IMR-90 (cell line): ENCODE data around the gene RNGTT. TPM values are rescaled to one million over a fixed set of nuclear protein-coding genes. Genes with fewer than 3 reads are reported as not detected.

Experiments
- ATAC-seq: fragments of 200-7000 bp; cut with Tn5 transposase; 2 replicates; pipeline ENCODE4 v1.9.1; 2020; ENCODE audit warnings: low read depth, mild to moderate bottlenecking, moderate library complexity
- BruUV-seq: library from RNA; stranded (reverse); fragments of 400-500 nt; replicated peaks from 2 replicates; lab custom pipeline; 2021; lab: Mats Ljungman, UMichigan
- CTCF ChIA-PET: fragments of 300-600 bp; formaldehyde crosslinking; extraction: SDS; loops from one replicate; lab custom pipeline; 2021; ENCODE audit warnings: antibody characterized with exemption; lab: Yijun Ruan, JAX
- POLR2A ChIA-PET: fragments of 300-600 bp; sonication (Branson Sonifier 250); formaldehyde crosslinking; loops from one replicate; lab custom pipeline; 2022; ENCODE audit warnings: antibody characterized with exemption; ENCODE audit not compliant: unreplicated experiment; lab: Charles Lee
- DNase-seq: peaks from one replicate; pipeline ENCODE4 v3.0.0; 2013
- H2AFZ ChIP-seq: replicated peaks from 2 replicates; pipeline ENCODE3; 2013; ENCODE audit warnings: low read length, mild to moderate bottlenecking; ENCODE audit not compliant: poor library complexity
- H2AK5ac ChIP-seq: 2 replicates; pipeline ENCODE4 v1.6.1; 2013; ENCODE audit warnings: low read depth, low read length, inconsistent platforms
- H2AK9ac ChIP-seq: replicated peaks from 2 replicates; pipeline ENCODE3; 2013; ENCODE audit warnings: mild to moderate bottlenecking, low read depth, low read length, moderate library complexity; ENCODE audit not compliant: poor library complexity
- H2BK120ac ChIP-seq: 2 replicates; pipeline ENCODE4 v1.6.1; 2013; ENCODE audit warnings: low read depth, low read length, inconsistent platforms
- H2BK15ac ChIP-seq: 3 replicates; pipeline ENCODE4 v1.6.1; 2013; ENCODE audit warnings: low read depth, low read length, inconsistent platforms
- H2BK20ac ChIP-seq: 2 replicates; pipeline ENCODE4 v1.6.1; 2013; ENCODE audit warnings: low read depth, mild to moderate bottlenecking, inconsistent platforms, low read length, moderate library complexity
- H2BK5ac ChIP-seq: 2 replicates; pipeline ENCODE4 v1.6.1; 2013; ENCODE audit warnings: mild to moderate bottlenecking, low read depth, low read length, inconsistent platforms; ENCODE audit not compliant: poor library complexity, severe bottlenecking
- H3K14ac ChIP-seq: replicated peaks from 2 replicates; pipeline ENCODE4 v1.6.1; 2013; ENCODE audit warnings: low read depth, low read length, inconsistent platforms
- H3K18ac ChIP-seq: 2 replicates; pipeline ENCODE4 v1.6.1; 2013; ENCODE audit warnings: low read depth, low read length, control low read depth
- H3K23ac ChIP-seq: 2 replicates; pipeline ENCODE4 v1.6.1; 2013; ENCODE audit warnings: low read depth, low read length, inconsistent platforms
- H3K27ac ChIP-seq: 2 replicates; pipeline ENCODE4 v1.5.1; 2013; ENCODE audit warnings: mild to moderate bottlenecking, control low read depth, low read length; ENCODE audit not compliant: insufficient read depth
- H3K27me3 ChIP-seq: 2 replicates; pipeline ENCODE4 v1.6.1; 2013; ENCODE audit warnings: low read length; ENCODE audit not compliant: control insufficient read depth, insufficient read depth
- H3K36me3 ChIP-seq: 2 replicates; pipeline ENCODE4 v1.6.1; 2013; ENCODE audit warnings: low read length, mixed read lengths; ENCODE audit not compliant: control insufficient read depth, insufficient read depth
- H3K4ac ChIP-seq: 2 replicates; pipeline ENCODE4 v1.6.1; 2013; ENCODE audit warnings: low read depth, low read length, inconsistent platforms
- H3K4me1 ChIP-seq: 2 replicates; pipeline ENCODE4 v1.6.1; 2013; ENCODE audit warnings: low read length, mixed read lengths; ENCODE audit not compliant: control insufficient read depth, insufficient read depth
- H3K4me2 ChIP-seq: 2 replicates; pipeline ENCODE4 v1.6.1; 2013; ENCODE audit warnings: low read depth, mild to moderate bottlenecking, control low read depth, low read length, moderate library complexity
- H3K4me3 ChIP-seq: 2 replicates; pipeline ENCODE4 v1.5.1; 2013; ENCODE audit warnings: low read depth, mild to moderate bottlenecking, control low read depth, low read length, moderate library complexity; ENCODE audit not compliant: insufficient read depth
- H3K56ac ChIP-seq: 2 replicates; pipeline ENCODE4 v1.6.1; 2013; ENCODE audit warnings: low read length, inconsistent platforms; ENCODE audit not compliant: insufficient read depth; ENCODE audit errors: extremely low read depth
- H3K79me1 ChIP-seq, 2 experiments: 2 replicates each; pipeline ENCODE4 v1.6.1; 2013; ENCODE audit warnings: low read length in 2 of 2, inconsistent platforms in 1 of 2, low read depth in 1 of 2
- H3K9ac ChIP-seq: 2 replicates; pipeline ENCODE4 v1.6.1; 2013; ENCODE audit warnings: low read depth, low read length, control low read depth
- H3K9me1 ChIP-seq: 2 replicates; pipeline ENCODE4 v1.6.1; 2013; ENCODE audit warnings: low read length, inconsistent platforms; ENCODE audit not compliant: insufficient read depth
- H3K9me3 ChIP-seq: 2 replicates; pipeline ENCODE4 v1.6.1; 2013; ENCODE audit warnings: low read length; ENCODE audit not compliant: control insufficient read depth, insufficient read depth
- H4K20me1 ChIP-seq: 2 replicates; pipeline ENCODE4 v1.6.1; 2013; ENCODE audit warnings: low read length, inconsistent platforms; ENCODE audit not compliant: insufficient read depth
- H4K5ac ChIP-seq: 2 replicates; pipeline ENCODE4 v1.6.1; 2013; ENCODE audit warnings: mild to moderate bottlenecking, low read depth, low read length, control low read depth
- H4K8ac ChIP-seq, 2 experiments: 2 replicates each; pipeline ENCODE4 v1.6.1; 2013; ENCODE audit warnings: low read depth in 2 of 2, low read length in 2 of 2, control low read depth in 1 of 2, inconsistent platforms in 1 of 2
- H4K91ac ChIP-seq: 2 replicates; pipeline ENCODE4 v1.6.1; 2013; ENCODE audit warnings: low read depth, low read length, inconsistent platforms; ENCODE audit not compliant: insufficient read depth
- CEBPB ChIP-seq: IDR thresholded peaks from 2 replicates; pipeline ENCODE4 v1.6.1; 2012; ENCODE audit warnings: low read depth, low read length, improper control_type of control experiment
- CHD1 ChIP-seq: IDR thresholded peaks from 2 replicates; pipeline ENCODE4 v1.6.1; 2012; ENCODE audit warnings: low read depth, low read length, improper control_type of control experiment
- CTCF ChIP-seq: conservative IDR thresholded peaks from 2 replicates; pipeline ENCODE4 v1.5.1; 2012; ENCODE audit warnings: mild to moderate bottlenecking, low read depth, low read length, improper control_type of control experiment
- ELK1 ChIP-seq: fragments of 150-350 bp; IDR thresholded peaks from 2 replicates; pipeline ENCODE4 v1.6.1; 2016; ENCODE audit warnings: low read depth, mild to moderate bottlenecking, low read length, moderate library complexity, borderline replicate concordance
- FOS ChIP-seq: fragments of 150-350 bp; IDR thresholded peaks from 2 replicates; pipeline ENCODE4 v1.6.1; 2016; ENCODE audit warnings: low read depth, low read length
- MXI1 ChIP-seq: IDR thresholded peaks from 2 replicates; pipeline ENCODE4 v1.6.1; 2012; ENCODE audit warnings: low read depth, mild to moderate bottlenecking, low read length, moderate library complexity, borderline replicate concordance
- NFE2L2 ChIP-seq: fragments of 150-350 bp; IDR thresholded peaks from 2 replicates; pipeline ENCODE4 v1.6.1; 2016; ENCODE audit warnings: low read depth, mild to moderate bottlenecking, low read length
- POLR2A ChIP-seq: IDR thresholded peaks from 2 replicates; pipeline ENCODE4 v1.6.1; 2012; ENCODE audit warnings: mild to moderate bottlenecking, low read depth, low read length
- RAD21 ChIP-seq: IDR thresholded peaks from 2 replicates; pipeline ENCODE4 v1.6.1; 2012; ENCODE audit warnings: low read length, improper control_type of control experiment
- RCOR1 ChIP-seq: IDR thresholded peaks from 2 replicates; pipeline ENCODE4 v1.6.1; 2012; ENCODE audit warnings: mild to moderate bottlenecking, low read length, improper control_type of control experiment; ENCODE audit not compliant: insufficient replicate concordance
- RFX5 ChIP-seq: IDR thresholded peaks from 2 replicates; pipeline ENCODE4 v1.8.0; 2012; ENCODE audit warnings: low read depth, mild to moderate bottlenecking, low read length, moderate library complexity
- USF2 ChIP-seq: fragments of 150-350 bp; IDR thresholded peaks from 2 replicates; pipeline ENCODE4 v1.6.1; 2017; ENCODE audit warnings: mild to moderate bottlenecking, antibody characterized with exemption, low read length, low read depth
- dilution Hi-C: fragments of 300-500 bp; cut with HindIII; formaldehyde crosslinking; loops from one replicate; pipeline ENCODE4 v1.14.3; 2018; ENCODE audit warnings: low sequenced_read_pairs; ENCODE audit not compliant: unreplicated experiment
- in situ Hi-C: fragments of 300-500 bp; cut with MboI; formaldehyde crosslinking; loops from 3 replicates; pipeline ENCODE4 v1.14.3; 2019; ENCODE audit warnings: low sequenced_read_pairs, inconsistent platforms, mixed read lengths
- intact Hi-C: fragments of 100-400 bp; cut with micrococcal nuclease; formaldehyde crosslinking; loops from 2 replicates; pipeline ENCODE4 v1.10.0; 2022
- polyA plus RNA-seq, 3 experiments: library from polyadenylated mRNA; depleted of rRNA; stranded (reverse); fragments of >200 nt; gene quantifications; 2 replicates each; pipeline ENCODE4 v1.2.3, GENCODE V29; 2012; ENCODE audit warnings: low replicate concordance in 1 of 3
- total RNA-seq: library from RNA; depleted of rRNA; stranded (reverse); fragments of >200 nt; gene quantifications from 2 replicates; pipeline ENCODE4 v1.2.3, GENCODE V29; 2012

The RNGTT gene
- total and polyA plus RNA-seq, 2 of the 4 experiments (the other 2 are of a cell fraction): 5.4 to 21.7 TPM

GRCh38 chr6:88835210-88835609, 128.2 kb downstream of the RNGTT start:
- intact Hi-C loops: no loop called here
- Histone ChIP-seq H3K56ac (no peak overlapping the region), H3K23ac (no peak overlapping the region), H4K20me1 (no peaks in the 10 kb centered on the region), H4K5ac (no peak overlapping the region), H3K4me2 (no peak overlapping the region), H3K4me1 (no peaks in the 10 kb centered on the region), H3K27ac (no peak overlapping the region), H2AK9ac (no peak overlapping the region), H3K18ac (no peak overlapping the region), H2BK15ac (no peak overlapping the region), H3K9me1 (no peaks in the 10 kb centered on the region), H2BK20ac (no peak overlapping the region), H3K9ac (no peak overlapping the region), H3K27me3 (no peaks in the 10 kb centered on the region), H2BK5ac (no peak overlapping the region), H3K79me1 (peaks cover 3 to 4% of the 10 kb centered on the region in 2 experiments; a peak in 1 of 4 replicates), H3K14ac (no peak overlapping the region), H4K8ac (no peak overlapping the region), H3K36me3 (no peaks in the 10 kb centered on the region), H3K9me3 (peaks cover 8% of the 10 kb centered on the region; the same call in 1 of the 2 replicates), H3K4me3 (no peak overlapping the region), H3K4ac (no peak overlapping the region), H4K91ac (no peak overlapping the region), H2AFZ (no peak overlapping the region), H2AK5ac (no peak overlapping the region), H2BK120ac (no peak overlapping the region)
- ChIA-PET CTCF (no interaction called here), POLR2A (no interaction called here)
- no peak for TF ChIP-seq NFE2L2
- TF ChIP-seq RCOR1: no peak
- TF ChIP-seq CHD1: no peak
- TF ChIP-seq CEBPB: no peak
- no peak for TF ChIP-seq RFX5
- TF ChIP-seq FOS: no peak
- no peak for TF ChIP-seq POLR2A
- no peak for TF ChIP-seq RAD21
- TF ChIP-seq CTCF: no peak
- no peak for TF ChIP-seq MXI1
- TF ChIP-seq USF2: no peak
- TF ChIP-seq ELK1: no peak
- dilution Hi-C loops: no loop called here
- DNase-seq (no peak), ATAC-seq (no peak)
- BruUV-seq: no TSS peak
- in situ Hi-C loops: no loop called here
